ENCODE data around the gene CUL3.
"Not testable (repeated sequence)": the region's sequence is repeated elsewhere in the genome, so short reads cannot be mapped to it uniquely, and the experiment has no call there.

DNA sequence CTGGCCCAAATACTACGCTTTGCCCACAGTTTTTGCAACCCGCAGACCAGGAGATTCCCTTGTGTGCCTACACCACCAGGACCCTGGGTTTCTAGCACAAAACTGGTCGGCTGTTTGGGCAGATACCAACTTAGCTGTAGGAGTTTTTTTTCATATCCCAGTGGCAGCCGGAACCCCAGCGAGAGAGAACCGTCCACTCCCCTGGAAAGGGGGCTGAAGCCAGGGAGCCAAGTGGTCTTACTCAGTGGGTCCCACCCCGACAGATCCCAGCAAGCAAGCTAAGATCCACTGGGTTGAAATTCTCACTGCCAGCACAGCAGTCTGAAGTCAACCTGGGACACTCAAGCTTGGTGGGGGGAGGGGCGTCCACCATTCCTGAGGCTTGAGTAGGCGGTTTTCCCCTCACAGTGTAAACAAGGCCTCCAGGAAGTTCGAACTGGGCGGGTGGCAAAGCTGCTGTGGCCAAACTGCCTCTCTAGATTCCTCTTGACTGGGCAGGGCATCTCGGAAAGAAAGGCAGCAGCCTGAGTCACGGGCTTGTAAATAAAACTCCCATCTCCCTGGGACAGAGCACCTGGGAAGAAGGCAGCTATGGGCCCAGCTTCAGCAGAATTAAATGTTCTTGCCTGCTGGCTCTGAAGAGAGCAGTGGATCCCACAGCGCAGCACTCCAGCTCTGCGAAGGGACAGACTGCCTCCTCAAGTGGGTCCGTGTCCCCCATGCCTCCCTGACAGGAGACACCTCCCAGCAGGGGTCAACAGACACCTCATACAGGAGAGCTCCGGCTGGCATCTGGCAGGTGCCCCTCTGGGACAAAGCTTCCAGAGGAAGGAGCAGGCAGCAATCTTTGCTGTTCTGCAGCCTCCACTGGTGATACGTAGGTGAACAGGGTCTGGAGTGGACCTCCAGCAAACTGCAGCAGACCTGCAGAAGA is 99.8 kb downstream of the CUL3 start:
- TF ChIP-seq EP300 (IDR thresholded peaks at IDR 0.05): not testable (repeated sequence)
- TF ChIP-seq, protein P1, sequence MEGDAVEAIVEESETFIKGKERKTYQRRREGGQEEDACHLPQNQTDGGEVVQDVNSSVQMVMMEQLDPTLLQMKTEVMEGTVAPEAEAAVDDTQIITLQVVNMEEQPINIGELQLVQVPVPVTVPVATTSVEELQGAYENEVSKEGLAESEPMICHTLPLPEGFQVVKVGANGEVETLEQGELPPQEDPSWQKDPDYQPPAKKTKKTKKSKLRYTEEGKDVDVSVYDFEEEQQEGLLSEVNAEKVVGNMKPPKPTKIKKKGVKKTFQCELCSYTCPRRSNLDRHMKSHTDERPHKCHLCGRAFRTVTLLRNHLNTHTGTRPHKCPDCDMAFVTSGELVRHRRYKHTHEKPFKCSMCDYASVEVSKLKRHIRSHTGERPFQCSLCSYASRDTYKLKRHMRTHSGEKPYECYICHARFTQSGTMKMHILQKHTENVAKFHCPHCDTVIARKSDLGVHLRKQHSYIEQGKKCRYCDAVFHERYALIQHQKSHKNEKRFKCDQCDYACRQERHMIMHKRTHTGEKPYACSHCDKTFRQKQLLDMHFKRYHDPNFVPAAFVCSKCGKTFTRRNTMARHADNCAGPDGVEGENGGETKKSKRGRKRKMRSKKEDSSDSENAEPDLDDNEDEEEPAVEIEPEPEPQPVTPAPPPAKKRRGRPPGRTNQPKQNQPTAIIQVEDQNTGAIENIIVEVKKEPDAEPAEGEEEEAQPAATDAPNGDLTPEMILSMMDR (IDR thresholded peaks at IDR 0.05): not testable (repeated sequence)

Data from gastroesophageal sphincter (tissue), 3 donors.